ENCODE measurements around the gene GOSR2. TPM values are rescaled to one million over a fixed set of nuclear protein-coding genes. Genes with fewer than 3 reads are reported as not detected.

Gene GOSR2
- total RNA-seq, 1 experiment from 2014 or later, result 53.5 TPM

- no peak overlapping the region for H2BK12ac ChIP-seq (ENCODE audit: insufficient read length, low read depth, low read length)
- Mint-ChIP-seq H3K27me3 (ENCODE audit: low read depth) (no peaks in the 10 kb centered on the region; the same call in 1 of the 2 replicates), H3K4me1 (peaks cover 11 to 14% of the 10 kb centered on the region in 2 experiments), H3K4me3 (no peak overlapping the region), H3K27ac (no peak overlapping the region), H3K9me3 (peaks cover 0 to 2% of the 10 kb centered on the region in 2 experiments; a peak in 1 of 5 replicates), H3K36me3 (ENCODE audit: insufficient read depth in 1 of 3, low read depth in 3 of 3) (no peaks in the 10 kb centered on the region)
- no peak overlapping the region for H3K9ac ChIP-seq (ENCODE audit: extremely low read depth, insufficient read length, low read length)
- no peaks in the 10 kb centered on the region for H3K79me1 ChIP-seq (ENCODE audit: insufficient read depth, low read depth, low read length, poor library complexity, severe bottlenecking)
- H3K4ac ChIP-seq (ENCODE audit: low read depth, low read length), result no peak overlapping the region
- no peak overlapping the region for H4K5ac ChIP-seq (ENCODE audit: insufficient read length, low read depth, low read length)
- no peak overlapping the region for H3K18ac ChIP-seq (ENCODE audit: insufficient read length, low read depth, low read length)
- H3K79me2 ChIP-seq (ENCODE audit: insufficient read depth, low read length), result no peaks in the 10 kb centered on the region
- no peak for TF ChIP-seq CTCF (conservative IDR thresholded peaks at IDR 0.05)
- H2BK120ac ChIP-seq (ENCODE audit: low read depth, low read length, poor library complexity, severe bottlenecking), result no peak overlapping the region
- DNase-seq, result no peak
- H3K4me1 ChIP-seq (ENCODE audit: insufficient read depth, low read length), result no peaks in the 10 kb centered on the region
- no peak overlapping the region for H3K23ac ChIP-seq (ENCODE audit: insufficient read length, low read depth, low read length)
- H3K14ac ChIP-seq (ENCODE audit: insufficient read depth, low read length), result no peak overlapping the region
- no peak overlapping the region for H3K56ac ChIP-seq (ENCODE audit: insufficient read length, low read depth, low read length)
- H3T11ph ChIP-seq (ENCODE audit: low read length), result no peak overlapping the region
- no peak overlapping the region for H2AK5ac ChIP-seq (ENCODE audit: insufficient read length, low read length)
- H3K4me2 ChIP-seq (ENCODE audit: insufficient read depth, insufficient read length, low read length), result no peak overlapping the region
- H3K27ac ChIP-seq (ENCODE audit: insufficient read length, low read depth, low read length), result no peak overlapping the region
- H4K20me1 ChIP-seq (ENCODE audit: control insufficient read depth, insufficient read depth, insufficient read length), result no peaks in the 10 kb centered on the region
- no peak overlapping the region for H2BK20ac ChIP-seq (ENCODE audit: low read depth, low read length, poor library complexity, severe bottlenecking)
- WGBS (ENCODE audit: extremely low coverage, insufficient read length, low lambda C conversion rate), result 100% methylated on average over 1 of the region's 4 CpGs
- no peak overlapping the region for H2AFZ ChIP-seq (ENCODE audit: low read length)
- H2BK15ac ChIP-seq (ENCODE audit: low read depth, low read length), result no peak overlapping the region
- no peak overlapping the region for H4K8ac ChIP-seq (replicated peaks; ENCODE audit: insufficient read length, low read depth, low read length)
- no peak overlapping the region for H2BK5ac ChIP-seq (ENCODE audit: insufficient read length, low read length)
- H3K9me3 ChIP-seq (ENCODE audit: control insufficient read depth, low read depth, low read length), result no peaks in the 10 kb centered on the region
- H4K91ac ChIP-seq (ENCODE audit: insufficient read length, low read depth, low read length), result no peak overlapping the region
- H3K27me3 ChIP-seq (ENCODE audit: insufficient read depth, low read length), result no peaks in the 10 kb centered on the region
- H3K23me2 ChIP-seq (ENCODE audit: insufficient read length, low read depth, low read length, poor library complexity, severe bottlenecking), result no peaks in the 10 kb centered on the region
Observed at GRCh38 chr17:46903762-46904672, 18.9 kb upstream of the GOSR2 start.

Measured in H9 (cell line).